ENCODE measurements around the gene CGNL1.

Gene CGNL1

GRCh38 chr15:57375827-57376695, at the start of gene CGNL1:
TSS of gene CGNL1 (plus strand) at chr15:57376505. CDS start at chr15:57438000, 61,495 bp downstream.
- DNase-seq (ENCODE audit: low spot score): no peak

- DNase-seq (ENCODE audit: low spot score): no peak
Measured at GRCh38 chr15:57327985-57328471, 48.3 kb upstream of the CGNL1 start.

- no peak for DNase-seq (ENCODE audit: low spot score)
Measured at GRCh38 chr15:57328479-57328878, 47.8 kb upstream of the CGNL1 start.

GRCh38 chr15:57328897-57329296, 47.4 kb upstream of the CGNL1 start:
- DNase-seq (ENCODE audit: low spot score): no peak

GRCh38 chr15:57329582-57330367, 46.5 kb upstream of the CGNL1 start:
- no peak for DNase-seq (ENCODE audit: low spot score)

- DNase-seq (ENCODE audit: low spot score): no peak
Measured at GRCh38 chr15:57330619-57331340, 45.5 kb upstream of the CGNL1 start.

GRCh38 chr15:57332326-57332725, 44.0 kb upstream of the CGNL1 start:
- DNase-seq (ENCODE audit: low spot score): no peak

GRCh38 chr15:57333487-57333886, 42.8 kb upstream of the CGNL1 start:
- no peak for DNase-seq (ENCODE audit: low spot score)

- DNase-seq (ENCODE audit: low spot score): no peak
Measured at GRCh38 chr15:57334257-57334656, 42.0 kb upstream of the CGNL1 start.

GRCh38 chr15:57335293-57335715, 41.0 kb upstream of the CGNL1 start:
- no peak for DNase-seq (ENCODE audit: low spot score)

- no peak for DNase-seq (ENCODE audit: low spot score)
Measured at GRCh38 chr15:57335719-57336118, 40.6 kb upstream of the CGNL1 start.

GRCh38 chr15:57337868-57338411, 38.4 kb upstream of the CGNL1 start:
- DNase-seq (ENCODE audit: low spot score): no peak

GRCh38 chr15:57339321-57339720, 37.0 kb upstream of the CGNL1 start:
- DNase-seq (ENCODE audit: low spot score): no peak

GRCh38 chr15:57340682-57341259, 35.5 kb upstream of the CGNL1 start:
- DNase-seq (ENCODE audit: low spot score): no peak

GRCh38 chr15:57343048-57343447, 33.3 kb upstream of the CGNL1 start:
- no peak for DNase-seq (ENCODE audit: low spot score)

- DNase-seq (ENCODE audit: low spot score): no peak
Measured at GRCh38 chr15:57343498-57343897, 32.8 kb upstream of the CGNL1 start.

GRCh38 chr15:57344282-57344681, 32.0 kb upstream of the CGNL1 start:
- no peak for DNase-seq (ENCODE audit: low spot score)

GRCh38 chr15:57345584-57345983, 30.7 kb upstream of the CGNL1 start:
- DNase-seq (ENCODE audit: low spot score): no peak

GRCh38 chr15:57348081-57348480, 28.2 kb upstream of the CGNL1 start:
- no peak for DNase-seq (ENCODE audit: low spot score)

GRCh38 chr15:57352535-57353316, 23.6 kb upstream of the CGNL1 start:
- DNase-seq (ENCODE audit: low spot score): no peak

GRCh38 chr15:57353317-57353804, 22.9 kb upstream of the CGNL1 start:
- no peak for DNase-seq (ENCODE audit: low spot score)

Data from CD4-positive, alpha-beta T cell treated with Interleukin-6 at 100 ng/mL for 8 hours (primary cell).